ENCODE data around the gene MAP3K5. TPM values are rescaled to one million over a fixed set of nuclear protein-coding genes. Genes with fewer than 3 reads are reported as not detected.

MAP3K5 gene
- total and polyA plus RNA-seq, 2 of the 8 experiments (the other 6 are each of a cell fraction or from before 2014, with no cell fraction given): 0.63 to 2.6 TPM

GRCh38 chr6:136633355-136633754, 158.9 kb downstream of the MAP3K5 start (continued):
- TF ChIP-seq PHF8 (conservative IDR thresholded peaks at IDR 0.05; ENCODE audit: low read depth, low read length) (no peak), BRCA1 (IDR thresholded peaks at IDR 0.05; ENCODE audit: low read depth, low read length) (no peak), POLR2A (IDR thresholded peaks at IDR 0.05; ENCODE audit: control extremely low read depth in 1 of 2, low read depth in 2 of 2, low read length in 2 of 2) (no peak), EGR1 (IDR thresholded peaks at IDR 0.05; ENCODE audit: borderline replicate concordance, low read depth, low read length) (no peak), FOSL1 (IDR thresholded peaks at IDR 0.05; ENCODE audit: insufficient read depth, low read depth, low read length) (no peak), CEBPB (IDR thresholded peaks at IDR 0.05; ENCODE audit: low read depth, low read length) (no peak), RAD21 (IDR thresholded peaks at IDR 0.05 in 1 of 2, conservative IDR thresholded peaks at IDR 0.05 in 1 of 2; ENCODE audit: low read depth in 2 of 2, low read length in 2 of 2) (no peak), MAFK (IDR thresholded peaks at IDR 0.05; ENCODE audit: low read depth, low read length) (no peak), CBX5 (IDR thresholded peaks at IDR 0.05; ENCODE audit: low read depth, low read length) (no peak), KDM5A (IDR thresholded peaks at IDR 0.05; ENCODE audit: low read length) (no peak)

Measured in H1 (cell line).